GM12865 (cell line): ENCODE results near the gene VIPR2.
A peak's percentile ranks its signal among the peaks of the same experiment; 100 is the strongest.

ENCODE experiments used
- DNase-seq: peaks from one replicate; pipeline ENCODE4 v3.0.0; 2010; ENCODE audit warnings: low read depth
- H3K4me3 ChIP-seq: 2 replicates; pipeline ENCODE4 v1.5.1; 2011; ENCODE audit warnings: mild to moderate bottlenecking, low read depth, low read length, control low read depth
- TF ChIP-seq, protein P1 (sequence below): IDR thresholded peaks from 2 replicates; pipeline ENCODE4 v1.5.1; 2011; ENCODE audit warnings: low read length, control low read depth, low read depth, inconsistent platforms; ENCODE audit not compliant: insufficient read depth; ENCODE audit errors: missing control alignments

The VIPR2 gene

DNA sequence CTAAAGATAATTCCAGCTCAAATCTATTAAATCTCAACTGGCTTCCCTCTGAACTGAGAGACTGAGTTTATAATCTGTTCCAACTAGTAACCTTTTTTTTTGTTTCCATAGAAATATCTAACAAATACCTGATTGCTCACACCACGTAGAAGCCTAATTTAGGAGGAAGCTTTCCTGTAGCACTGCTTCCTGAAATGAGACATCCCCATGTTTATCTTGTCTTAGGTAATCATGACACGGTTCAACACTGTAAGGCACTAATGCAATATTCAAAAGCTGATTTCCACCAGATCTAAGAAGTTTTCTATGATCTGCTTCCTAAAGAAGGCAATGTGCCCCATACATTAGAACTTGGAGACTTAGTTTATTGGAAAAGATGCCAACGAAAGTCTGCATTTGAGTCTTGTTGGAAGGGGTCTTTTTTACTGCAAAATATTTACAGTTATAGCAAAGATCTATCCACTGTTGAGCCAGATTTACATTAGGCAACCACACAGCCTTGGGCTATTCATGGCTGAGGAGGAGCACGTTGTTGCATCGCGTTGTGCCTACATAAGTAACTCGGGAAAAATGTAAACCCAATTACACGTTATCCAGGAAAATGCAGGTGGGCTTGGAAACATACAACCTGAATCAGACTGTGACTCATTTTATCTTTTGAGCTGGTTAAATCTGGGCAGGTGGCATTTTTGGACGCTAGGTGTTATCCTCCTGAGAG lies 66.3 kb downstream of the VIPR2 start:
- no peak overlapping the region for H3K4me3 ChIP-seq
- DNase-seq = no peak
- TF ChIP-seq, protein P1, sequence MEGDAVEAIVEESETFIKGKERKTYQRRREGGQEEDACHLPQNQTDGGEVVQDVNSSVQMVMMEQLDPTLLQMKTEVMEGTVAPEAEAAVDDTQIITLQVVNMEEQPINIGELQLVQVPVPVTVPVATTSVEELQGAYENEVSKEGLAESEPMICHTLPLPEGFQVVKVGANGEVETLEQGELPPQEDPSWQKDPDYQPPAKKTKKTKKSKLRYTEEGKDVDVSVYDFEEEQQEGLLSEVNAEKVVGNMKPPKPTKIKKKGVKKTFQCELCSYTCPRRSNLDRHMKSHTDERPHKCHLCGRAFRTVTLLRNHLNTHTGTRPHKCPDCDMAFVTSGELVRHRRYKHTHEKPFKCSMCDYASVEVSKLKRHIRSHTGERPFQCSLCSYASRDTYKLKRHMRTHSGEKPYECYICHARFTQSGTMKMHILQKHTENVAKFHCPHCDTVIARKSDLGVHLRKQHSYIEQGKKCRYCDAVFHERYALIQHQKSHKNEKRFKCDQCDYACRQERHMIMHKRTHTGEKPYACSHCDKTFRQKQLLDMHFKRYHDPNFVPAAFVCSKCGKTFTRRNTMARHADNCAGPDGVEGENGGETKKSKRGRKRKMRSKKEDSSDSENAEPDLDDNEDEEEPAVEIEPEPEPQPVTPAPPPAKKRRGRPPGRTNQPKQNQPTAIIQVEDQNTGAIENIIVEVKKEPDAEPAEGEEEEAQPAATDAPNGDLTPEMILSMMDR = no peak

DNA sequence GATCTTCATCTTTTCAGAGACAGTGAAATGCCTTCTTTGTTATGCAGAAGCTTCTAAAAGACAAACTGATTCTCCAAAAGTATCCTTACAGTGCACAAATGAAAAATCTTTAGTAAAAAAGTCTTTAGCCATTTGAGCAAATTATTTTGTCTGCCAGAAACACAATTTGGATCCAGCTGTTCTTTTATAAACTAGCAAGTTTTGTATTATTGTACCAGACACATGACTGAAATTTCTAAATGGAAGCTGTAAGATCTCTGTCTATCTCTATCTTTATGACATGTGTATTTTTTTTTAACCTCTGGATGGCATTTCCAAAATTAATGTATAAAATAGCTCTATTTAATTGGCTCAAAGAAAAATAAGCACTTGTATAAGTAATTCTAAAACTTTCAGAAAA lies 68.3 kb downstream of the VIPR2 start:
- DNase-seq = no peak
- TF ChIP-seq, protein P1 = no peak
- H3K4me3 ChIP-seq = no peak overlapping the region

DNA sequence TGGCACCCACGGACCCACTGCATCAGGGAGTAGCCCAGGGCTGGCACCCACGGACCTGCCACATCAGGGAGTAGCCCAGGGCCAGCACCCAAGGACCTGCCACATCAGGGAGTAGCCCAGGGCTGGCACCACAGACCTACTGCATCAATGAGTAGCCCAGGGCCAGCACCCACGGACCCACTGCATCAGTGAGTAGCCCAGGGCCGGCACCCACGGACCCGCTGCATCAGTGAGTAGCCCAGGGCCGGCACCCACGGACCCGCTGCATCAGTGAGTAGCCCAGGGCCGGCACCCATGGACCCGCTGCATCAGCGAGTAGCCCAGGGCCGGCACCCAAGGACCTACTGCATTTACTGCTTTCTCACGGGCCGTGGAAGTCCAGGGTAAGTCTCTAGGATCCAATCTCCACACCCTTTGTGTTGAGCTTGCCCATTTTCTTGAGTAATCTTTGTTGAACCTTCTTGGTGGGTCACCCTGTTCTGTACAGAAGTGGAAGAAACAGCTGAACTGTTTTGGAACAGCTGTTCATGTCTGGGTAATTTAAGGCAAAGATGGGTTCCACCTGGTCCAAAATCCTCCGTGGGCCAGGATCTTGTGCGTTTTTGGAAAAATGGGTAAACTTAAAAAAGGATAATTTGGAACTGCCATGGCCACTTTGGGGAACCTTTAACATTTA lies 69.0 kb downstream of the VIPR2 start:
- DNase-seq = no peak
- TF ChIP-seq, protein P1 = no peak
- H3K4me3 ChIP-seq = no peak overlapping the region

DNA sequence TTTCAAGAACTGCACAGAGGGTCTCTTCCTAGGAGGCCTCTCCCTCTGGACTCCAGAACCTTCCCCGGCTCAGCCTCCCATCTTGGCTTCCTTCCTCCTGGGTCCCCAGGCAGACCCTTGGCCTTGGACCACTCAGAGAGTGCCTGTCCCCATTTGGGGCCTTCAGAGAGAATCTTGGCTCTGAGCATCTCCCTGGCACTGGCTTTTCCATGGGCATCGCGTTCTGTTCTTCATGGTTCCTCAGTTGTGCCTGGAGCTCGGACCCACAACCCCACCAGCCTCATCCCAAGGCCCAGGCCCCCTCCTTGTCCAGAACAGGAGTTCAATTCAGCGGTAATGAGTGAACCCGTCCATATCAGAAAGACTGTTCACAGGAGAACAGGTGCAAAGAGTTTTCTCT lies 73.4 kb downstream of the VIPR2 start:
- no peak for DNase-seq
- TF ChIP-seq, protein P1 = no peak
- H3K4me3 ChIP-seq = no peak overlapping the region

DNA sequence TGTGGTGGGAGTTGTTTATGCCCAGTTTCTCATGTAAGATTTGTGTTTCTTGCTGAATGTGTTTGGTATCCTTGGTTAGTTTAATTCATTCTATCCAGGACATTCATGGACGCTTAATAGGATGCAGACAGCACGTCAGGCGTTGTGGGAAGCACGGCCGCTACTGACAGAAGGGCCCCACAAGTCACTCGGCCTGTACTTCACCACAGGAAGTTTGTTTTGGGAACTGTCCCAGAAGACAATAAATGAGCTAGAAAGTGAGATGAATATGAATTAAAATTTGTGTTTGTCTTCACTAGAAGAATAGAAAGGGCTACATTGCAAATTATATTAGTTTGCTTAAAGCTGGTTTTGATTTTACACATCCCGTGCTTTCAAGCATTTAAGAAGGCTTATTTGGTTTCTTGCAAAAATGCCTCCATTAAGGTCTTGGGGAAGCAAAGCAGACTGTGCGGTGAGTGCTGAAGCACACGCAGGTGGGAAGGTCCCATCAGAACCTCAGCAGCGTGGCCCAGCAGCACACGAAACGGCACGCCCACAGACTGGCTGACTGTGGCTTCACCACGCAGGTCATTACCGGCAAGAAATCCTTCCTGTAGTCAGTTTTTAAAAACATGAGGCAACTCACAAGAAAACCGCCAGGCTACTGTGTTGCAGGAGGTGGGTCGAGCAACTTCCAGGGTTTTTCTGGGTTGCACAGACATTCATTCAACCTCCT lies 74.1 kb downstream of the VIPR2 start:
- H3K4me3 ChIP-seq = no peak overlapping the region
- peak; percentile 33 for DNase-seq
- TF ChIP-seq, protein P1 = no peak

DNA sequence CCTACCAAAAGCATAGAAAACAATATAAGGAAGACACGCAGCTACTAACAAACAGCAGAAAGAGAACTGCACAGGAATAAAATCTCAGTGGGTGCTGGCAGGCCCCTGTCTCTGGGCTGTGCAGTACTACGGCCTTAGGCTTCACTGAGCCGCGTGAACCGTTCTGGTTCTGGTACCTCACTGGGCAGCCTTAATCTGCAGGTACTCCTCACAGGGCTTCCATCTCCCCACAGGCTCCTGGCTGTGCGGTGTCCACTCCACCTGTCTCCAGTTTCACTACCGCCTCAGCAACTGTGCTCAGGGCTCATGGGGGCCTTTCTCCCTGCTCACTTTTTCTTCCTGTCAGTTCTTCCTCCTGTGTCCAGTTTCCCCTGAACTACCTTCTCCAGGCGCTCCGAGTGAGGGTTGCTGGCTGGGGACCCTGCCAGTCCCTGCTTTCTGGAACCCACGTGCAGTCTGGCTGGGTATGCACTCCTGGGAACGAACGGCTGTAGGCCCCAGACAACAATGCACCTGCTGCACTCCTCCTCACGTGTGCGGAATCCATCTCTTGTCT lies 75.7 kb downstream of the VIPR2 start:
- no peak for DNase-seq
- TF ChIP-seq, protein P1 = no peak
- no peak overlapping the region for H3K4me3 ChIP-seq
